GM18517 (cell line): Measurements from ENCODE around the gene LRCH4.
"Not testable (repeated sequence)": the region's sequence is repeated elsewhere in the genome, so short reads cannot be mapped to it uniquely, and the experiment has no call there.

Source experiments
- ATAC-seq: cut with Tn5 transposase; IDR thresholded peaks from one replicate; pipeline ENCODE4 v1.9.1; 2021; ENCODE audit warnings: mild to moderate bottlenecking, moderate library complexity; ENCODE audit not compliant: unreplicated experiment

Gene LRCH4

GRCh38 chr7:100568896-100569844 is 16.8 kb downstream of the LRCH4 start:
- no peak for ATAC-seq

GRCh38 chr7:100568176-100568895 is 17.6 kb downstream of the LRCH4 start:
- ATAC-seq = no peak

DNA sequence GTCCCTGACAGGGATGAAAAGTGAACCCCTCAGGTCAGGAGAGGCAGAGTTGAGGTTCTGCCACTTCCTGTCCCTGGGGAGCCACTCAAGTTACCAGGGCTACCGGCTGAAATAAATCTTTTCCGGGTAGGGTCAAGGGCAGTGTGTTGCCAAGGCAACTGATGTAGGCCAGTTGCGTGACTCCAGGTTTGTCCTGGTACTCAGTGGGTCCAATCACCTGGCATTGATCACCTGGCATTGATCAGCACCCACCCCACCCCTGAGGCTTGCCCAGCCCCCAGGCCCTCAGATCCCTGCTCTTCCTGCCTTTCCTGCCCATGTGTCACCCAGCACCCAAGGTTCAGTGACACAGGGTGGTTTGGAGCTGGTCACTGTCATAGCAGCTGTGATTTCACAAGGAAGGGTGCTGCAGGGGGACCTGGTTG is 18.2 kb downstream of the LRCH4 start:
- ATAC-seq = no peak

DNA sequence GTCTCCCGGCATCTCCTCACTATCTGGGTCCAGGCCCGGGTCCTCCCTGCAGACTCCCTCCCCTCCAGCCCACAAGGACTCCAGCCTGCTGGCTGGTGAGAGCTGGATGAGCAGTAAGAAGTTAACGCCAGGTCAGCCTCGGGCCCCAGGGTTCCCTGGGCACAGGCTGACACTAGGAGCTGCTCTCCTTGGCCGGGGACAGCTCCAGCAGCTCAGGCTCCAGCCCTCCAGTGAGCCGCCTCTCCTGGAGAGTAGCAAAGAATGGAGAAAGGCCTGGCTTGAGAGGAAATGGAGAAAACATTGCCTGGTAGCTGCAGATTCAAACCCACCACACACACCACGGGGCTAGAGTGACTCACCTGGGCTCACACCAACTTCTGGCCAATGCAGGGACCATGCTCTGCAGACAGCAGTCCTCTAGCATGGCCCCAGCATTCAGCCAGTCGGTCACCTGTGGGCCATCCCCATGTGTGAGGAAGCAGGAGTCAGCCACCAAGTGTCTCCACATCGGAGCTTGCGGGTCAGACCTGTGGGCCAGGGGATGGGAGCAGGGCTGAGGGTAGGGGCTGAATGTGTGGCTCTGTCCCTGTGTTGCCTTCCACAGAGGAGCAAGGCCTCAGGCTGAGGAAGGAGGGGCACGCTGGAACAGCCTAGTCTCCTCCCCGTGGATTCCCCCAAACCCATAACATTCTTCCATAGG is 18.7 kb downstream of the LRCH4 start:
- no peak for ATAC-seq

GRCh38 chr7:100566018-100566531 is 19.9 kb downstream of the LRCH4 start:
- ATAC-seq = no peak

DNA sequence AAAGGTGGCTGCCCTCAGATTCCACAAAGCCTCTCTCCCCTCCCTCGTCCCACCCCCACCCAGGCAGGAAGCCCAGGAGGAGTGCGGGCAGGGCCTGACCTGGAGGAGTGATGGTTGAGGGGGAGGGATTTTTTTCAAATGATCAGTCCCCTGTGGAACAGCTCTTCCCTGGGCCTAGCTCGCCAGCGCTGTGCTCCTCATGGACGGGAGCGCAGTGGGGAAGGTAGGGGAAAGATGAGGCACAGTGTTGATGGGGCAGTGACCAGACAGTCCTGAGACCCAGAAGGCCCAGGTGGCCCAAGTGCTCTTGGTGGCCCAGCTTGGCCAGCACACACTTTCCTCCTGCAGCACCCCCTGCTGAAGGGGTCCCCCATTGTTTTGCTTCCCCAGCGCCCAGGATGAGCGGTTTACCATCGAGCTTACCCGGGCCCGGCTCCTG is 20.8 kb downstream of the LRCH4 start:
- ATAC-seq = no peak

DNA sequence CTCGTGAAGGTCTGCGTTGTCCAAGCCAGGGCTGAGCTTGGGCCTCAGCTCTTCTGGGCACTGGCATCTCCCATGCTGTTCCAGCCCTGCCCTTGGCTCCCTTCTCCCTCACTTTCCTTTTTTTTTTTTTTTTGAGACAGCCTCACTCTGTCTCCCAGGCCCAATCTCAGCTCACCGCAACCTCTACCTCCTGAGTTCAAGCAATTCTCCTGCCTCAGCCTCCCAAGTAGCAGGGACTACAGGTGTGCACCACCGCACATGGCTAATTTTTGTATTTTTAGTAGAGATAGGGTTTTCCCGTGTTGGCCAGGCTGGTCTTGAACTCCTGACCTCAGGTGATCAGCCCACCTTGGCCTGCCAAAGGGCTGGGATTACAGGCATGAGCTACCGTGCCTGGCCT is 21.5 kb downstream of the LRCH4 start:
- not testable (repeated sequence) for ATAC-seq

DNA sequence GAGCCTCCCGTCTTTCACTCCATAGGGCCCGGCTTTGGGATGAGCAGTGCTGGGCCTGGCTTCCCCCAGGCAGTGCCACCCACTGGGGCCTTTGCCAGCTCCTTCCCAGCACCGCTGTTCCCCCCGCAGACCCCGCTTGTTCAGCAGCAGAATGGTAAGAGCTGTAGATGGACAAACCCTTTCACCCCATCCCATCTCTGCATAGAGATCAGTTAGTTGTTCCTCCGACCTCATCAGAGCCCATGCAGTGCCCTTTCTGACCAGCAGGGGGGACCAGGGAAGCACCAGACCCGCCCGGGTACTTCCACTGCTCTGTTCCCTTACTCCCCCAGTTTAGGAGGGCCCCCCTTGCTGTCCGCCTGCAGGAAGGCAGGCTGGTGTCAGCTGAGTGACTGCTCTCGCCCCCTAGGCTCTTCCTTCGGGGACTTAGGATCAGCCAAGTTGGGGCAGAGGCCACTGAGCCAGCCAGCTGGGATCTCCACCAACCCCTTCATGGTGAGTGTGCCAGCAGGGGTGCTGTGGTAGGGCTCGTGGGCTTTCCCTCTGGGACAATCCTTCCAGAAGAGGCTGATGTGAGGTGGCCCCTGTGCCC is 22.0 kb downstream of the LRCH4 start:
- ATAC-seq = no peak

- ATAC-seq = no peak
Observed at GRCh38 chr7:100563100-100563564, 22.8 kb downstream of the LRCH4 start.

DNA sequence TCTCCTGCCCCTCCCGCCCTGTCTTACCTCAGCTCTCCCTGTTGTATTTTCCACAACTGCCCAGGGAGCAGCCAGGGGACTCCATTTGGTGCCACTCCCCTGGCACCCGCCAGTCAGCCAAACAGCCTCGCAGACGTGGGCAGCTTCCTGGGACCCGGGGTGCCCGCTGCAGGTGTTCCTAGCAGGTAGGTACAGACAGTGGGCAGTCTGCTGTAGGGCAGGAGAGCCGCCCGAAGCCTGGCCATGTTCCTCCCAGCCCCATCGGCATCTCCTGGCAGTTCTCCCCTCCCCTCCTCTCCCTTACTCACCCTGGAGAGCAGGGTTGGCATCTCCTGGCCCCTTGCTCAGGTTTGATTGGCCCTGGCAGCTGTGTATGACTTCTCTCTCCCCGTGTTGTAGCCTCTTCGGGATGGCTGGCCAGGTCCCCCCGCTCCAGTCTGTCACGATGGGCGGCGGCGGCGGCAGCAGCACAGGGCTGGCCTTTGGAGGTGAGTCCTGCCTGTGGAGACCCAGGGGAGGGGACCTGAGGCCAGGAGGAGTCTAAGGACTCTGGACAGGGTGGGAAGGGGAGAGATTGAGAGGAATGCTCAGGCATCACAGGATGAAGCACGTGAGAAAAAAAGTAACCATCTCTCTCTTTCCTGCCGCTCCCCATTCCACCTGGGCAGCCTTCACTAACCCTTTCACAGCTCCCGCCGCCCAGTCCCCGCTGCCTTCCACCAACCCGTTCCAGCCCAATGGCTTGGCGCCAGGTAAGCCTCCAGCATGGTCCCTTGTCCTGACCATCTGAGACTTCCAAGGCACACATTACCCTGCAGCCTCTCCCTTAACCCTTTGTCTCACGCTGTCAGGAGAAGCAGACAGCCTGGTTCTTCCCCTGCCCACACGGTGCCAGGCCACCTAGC is 23.5 kb downstream of the LRCH4 start:
- no peak for ATAC-seq

GRCh38 chr7:100561491-100562194 is 24.3 kb downstream of the LRCH4 start:
- ATAC-seq = no peak

DNA sequence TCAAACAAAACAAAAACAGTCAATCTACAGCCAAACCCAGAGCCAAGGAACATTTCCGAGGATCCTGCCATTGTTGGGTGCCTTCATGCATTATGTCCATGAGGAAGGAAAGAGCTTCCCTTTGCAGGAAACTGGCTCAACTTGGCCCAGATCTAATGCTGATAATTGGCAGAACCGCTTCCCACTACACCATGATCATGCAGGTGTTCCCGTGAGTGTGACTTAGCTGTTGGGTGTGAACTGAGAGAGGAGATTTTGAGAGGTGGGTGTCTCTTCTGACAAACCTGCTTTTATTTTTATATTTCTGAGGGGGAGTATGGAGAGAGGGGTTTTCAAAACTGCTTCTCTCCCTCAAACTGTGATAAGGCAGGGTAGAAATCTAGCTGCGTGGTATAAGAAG is 26.8 kb downstream of the LRCH4 start:
- no peak for ATAC-seq

DNA sequence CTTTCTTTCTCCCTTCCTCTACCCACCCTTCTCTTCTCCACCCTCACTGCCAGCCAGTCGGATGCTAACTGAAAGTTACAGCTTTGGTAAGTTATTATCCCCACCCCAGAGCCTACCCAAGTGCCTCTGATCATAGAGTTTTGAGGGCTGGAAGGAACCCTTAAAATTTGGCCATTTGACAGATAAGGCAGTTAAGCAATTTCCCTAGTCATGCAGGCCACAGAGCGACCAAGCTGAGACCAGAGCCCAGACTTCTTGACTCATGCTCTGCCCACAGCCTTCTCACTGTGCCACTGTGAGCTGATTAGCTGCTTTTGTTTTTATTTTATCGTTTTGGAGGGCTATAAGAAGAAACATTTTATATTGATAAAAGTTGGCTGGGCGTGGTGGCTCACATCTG is 29.4 kb downstream of the LRCH4 start:
- ATAC-seq = no peak

- ATAC-seq = no peak
Observed at GRCh38 chr7:100555701-100556100, 30.2 kb downstream of the LRCH4 start.

- ATAC-seq = no peak
Observed at GRCh38 chr7:100553032-100553431, 32.9 kb downstream of the LRCH4 start.

- ATAC-seq = no peak
Observed at GRCh38 chr7:100552532-100552931, 33.4 kb downstream of the LRCH4 start.

DNA sequence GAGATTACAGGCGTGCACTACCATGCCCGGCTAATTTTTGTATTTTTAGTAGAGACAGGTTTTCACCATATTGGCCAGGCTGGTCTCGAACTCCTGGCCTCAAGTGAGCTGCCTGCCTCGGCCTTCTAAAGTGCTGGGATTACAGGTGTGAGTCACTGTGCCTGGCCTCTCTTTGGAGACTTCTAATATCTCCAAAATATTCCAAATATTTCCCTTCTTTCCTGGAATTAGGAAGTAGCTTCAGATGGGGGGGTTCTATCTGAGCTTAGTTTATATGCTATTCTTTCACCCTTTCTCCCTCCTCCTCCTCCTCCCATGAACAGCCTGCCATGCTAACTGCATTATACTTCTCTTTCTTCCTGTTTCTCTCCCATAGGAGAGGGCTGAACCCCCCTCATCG is 37.5 kb downstream of the LRCH4 start:
- not testable (repeated sequence) for ATAC-seq

DNA sequence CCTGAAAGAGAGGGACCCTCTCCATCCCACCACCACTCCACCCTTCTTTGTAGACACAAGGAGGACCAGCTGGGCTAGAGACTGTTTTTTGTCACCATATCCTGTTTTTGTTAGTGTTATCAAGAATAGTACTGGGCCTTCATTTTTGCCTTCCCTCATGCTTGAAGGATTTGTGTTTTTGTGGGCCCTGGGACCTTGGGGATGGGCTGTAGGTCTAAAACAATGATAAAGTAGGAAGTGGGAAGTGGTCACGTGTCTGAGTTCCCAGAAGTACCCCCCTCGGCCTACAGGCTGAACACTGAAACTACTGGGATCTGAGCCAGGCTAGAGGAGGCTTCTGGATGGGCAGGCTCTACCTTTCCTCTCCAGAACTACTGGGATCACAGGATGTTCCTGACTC is 38.1 kb downstream of the LRCH4 start:
- no peak for ATAC-seq
